ENCODE results near the gene MRGPRD.

MRGPRD gene

GRCh38 chr11:68966894-68967780 is 13.6 kb downstream of the MRGPRD start:
- no peak for DNase-seq

GRCh38 chr11:68965901-68966853 is 14.6 kb downstream of the MRGPRD start:
- no peak for DNase-seq

GRCh38 chr11:68963779-68964178 is 17.0 kb downstream of the MRGPRD start:
- no peak for DNase-seq

- DNase-seq = peak; percentile 36
These were observed 18.1 kb downstream of the MRGPRD start for GRCh38 chr11:68962527-68963250.

GRCh38 chr11:68961245-68961644 is 19.5 kb downstream of the MRGPRD start:
- no peak for DNase-seq

GRCh38 chr11:68960294-68961071 is 20.3 kb downstream of the MRGPRD start:
- DNase-seq = no peak

GRCh38 chr11:68959465-68960293 is 21.1 kb downstream of the MRGPRD start:
- no peak for DNase-seq

- no peak for DNase-seq
These were observed 22.6 kb downstream of the MRGPRD start for GRCh38 chr11:68958211-68958610.

GRCh38 chr11:68956547-68957254 is 24.1 kb downstream of the MRGPRD start:
- no peak for DNase-seq

GRCh38 chr11:68956142-68956541 is 24.6 kb downstream of the MRGPRD start:
- peak; percentile 52 for DNase-seq

GRCh38 chr11:68955607-68955958 is 25.2 kb downstream of the MRGPRD start:
- DNase-seq = no peak

- no peak for DNase-seq
These were observed 25.8 kb downstream of the MRGPRD start for GRCh38 chr11:68954836-68955606.

- DNase-seq = no peak
These were observed 30.0 kb downstream of the MRGPRD start for GRCh38 chr11:68950762-68951161.

- no peak for DNase-seq
These were observed 30.5 kb downstream of the MRGPRD start for GRCh38 chr11:68950270-68950669.

- no peak for DNase-seq
These were observed 31.9 kb downstream of the MRGPRD start for GRCh38 chr11:68948935-68949334.

- DNase-seq = no peak
These were observed 32.3 kb downstream of the MRGPRD start for GRCh38 chr11:68948496-68948895.

- DNase-seq = no peak
These were observed 33.6 kb downstream of the MRGPRD start for GRCh38 chr11:68947151-68947550.

GRCh38 chr11:68946416-68947090 is 34.2 kb downstream of the MRGPRD start:
- DNase-seq = no peak

GRCh38 chr11:68942751-68943271 is 38.0 kb downstream of the MRGPRD start:
- DNase-seq = no peak

All from T-helper 9 cell (primary cell).